PFSK-1 (cell line): ENCODE measurements around the gene GIMD1.

Experiments used
- FOXP2 ChIP-seq: optimal IDR thresholded peaks from 2 replicates; pipeline ENCODE3; 2011; ENCODE audit warnings: borderline replicate concordance, control low read depth, inconsistent platforms; ENCODE audit not compliant: insufficient read depth; ENCODE audit errors: extremely low read length, extremely low read depth
- POLR2AphosphoS5 ChIP-seq: IDR thresholded peaks from 2 replicates; pipeline ENCODE4 v1.6.1; 2012; ENCODE audit warnings: low read depth, mild to moderate bottlenecking, control low read depth, low read length, moderate library complexity
- SIN3A ChIP-seq: IDR thresholded peaks from 2 replicates; pipeline ENCODE4 v1.6.1; 2012; ENCODE audit warnings: mild to moderate bottlenecking, low read length, moderate library complexity, borderline replicate concordance; ENCODE audit not compliant: insufficient read depth
- TAF1 ChIP-seq: IDR thresholded peaks from 2 replicates; pipeline ENCODE4 v1.6.1; 2012; ENCODE audit warnings: low read length, control low read depth, borderline replicate concordance; ENCODE audit not compliant: insufficient read depth
- TF ChIP-seq, protein P1 (sequence below), 2 experiments: IDR thresholded peaks; 2 replicates each; pipeline versions ENCODE4 v1.6.1 to v1.8.0; 2011 to 2012; ENCODE audit warnings: low read depth in 2 of 2, low read length in 2 of 2, control low read depth in 1 of 2, inconsistent platforms in 1 of 2, mild to moderate bottlenecking in 1 of 2, moderate library complexity in 1 of 2; ENCODE audit not compliant: insufficient read depth in 1 of 2

DNA sequence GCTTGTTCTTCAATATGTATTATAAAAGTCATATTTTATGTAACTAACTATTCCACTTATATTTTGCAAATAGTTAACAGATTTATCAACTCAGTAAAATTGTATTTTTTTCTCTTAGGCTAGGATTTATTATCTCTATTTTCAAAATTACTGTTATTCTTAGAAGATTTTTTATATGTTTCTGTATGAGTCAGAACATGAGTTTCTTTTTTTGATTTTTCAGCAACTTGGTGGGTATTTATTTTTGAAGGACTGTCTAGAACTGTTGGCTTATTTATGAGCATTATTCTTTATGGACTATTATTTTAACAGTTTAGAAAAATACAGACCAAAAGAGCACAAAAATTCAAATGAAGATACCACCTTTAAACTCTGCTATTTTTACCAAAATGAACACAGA lies 45.5 kb downstream of the GIMD1 start:
- TF ChIP-seq POLR2AphosphoS5: no peak
- no peak for TF ChIP-seq TAF1
- no peak for TF ChIP-seq FOXP2
- no peak for TF ChIP-seq SIN3A
- TF ChIP-seq, protein P1, sequence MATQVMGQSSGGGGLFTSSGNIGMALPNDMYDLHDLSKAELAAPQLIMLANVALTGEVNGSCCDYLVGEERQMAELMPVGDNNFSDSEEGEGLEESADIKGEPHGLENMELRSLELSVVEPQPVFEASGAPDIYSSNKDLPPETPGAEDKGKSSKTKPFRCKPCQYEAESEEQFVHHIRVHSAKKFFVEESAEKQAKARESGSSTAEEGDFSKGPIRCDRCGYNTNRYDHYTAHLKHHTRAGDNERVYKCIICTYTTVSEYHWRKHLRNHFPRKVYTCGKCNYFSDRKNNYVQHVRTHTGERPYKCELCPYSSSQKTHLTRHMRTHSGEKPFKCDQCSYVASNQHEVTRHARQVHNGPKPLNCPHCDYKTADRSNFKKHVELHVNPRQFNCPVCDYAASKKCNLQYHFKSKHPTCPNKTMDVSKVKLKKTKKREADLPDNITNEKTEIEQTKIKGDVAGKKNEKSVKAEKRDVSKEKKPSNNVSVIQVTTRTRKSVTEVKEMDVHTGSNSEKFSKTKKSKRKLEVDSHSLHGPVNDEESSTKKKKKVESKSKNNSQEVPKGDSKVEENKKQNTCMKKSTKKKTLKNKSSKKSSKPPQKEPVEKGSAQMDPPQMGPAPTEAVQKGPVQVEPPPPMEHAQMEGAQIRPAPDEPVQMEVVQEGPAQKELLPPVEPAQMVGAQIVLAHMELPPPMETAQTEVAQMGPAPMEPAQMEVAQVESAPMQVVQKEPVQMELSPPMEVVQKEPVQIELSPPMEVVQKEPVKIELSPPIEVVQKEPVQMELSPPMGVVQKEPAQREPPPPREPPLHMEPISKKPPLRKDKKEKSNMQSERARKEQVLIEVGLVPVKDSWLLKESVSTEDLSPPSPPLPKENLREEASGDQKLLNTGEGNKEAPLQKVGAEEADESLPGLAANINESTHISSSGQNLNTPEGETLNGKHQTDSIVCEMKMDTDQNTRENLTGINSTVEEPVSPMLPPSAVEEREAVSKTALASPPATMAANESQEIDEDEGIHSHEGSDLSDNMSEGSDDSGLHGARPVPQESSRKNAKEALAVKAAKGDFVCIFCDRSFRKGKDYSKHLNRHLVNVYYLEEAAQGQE (IDR thresholded peaks at IDR 0.05; ENCODE audit: insufficient read depth in 1 of 2, low read depth in 2 of 2, low read length in 2 of 2): no peak
